SK-N-SH (cell line): ENCODE data around the gene GARNL3.

Experiments used
- EP300 ChIP-seq, 2 experiments: IDR thresholded peaks; 2 replicates each; pipeline versions ENCODE4 v1.4.0 to v1.6.1; 2012; ENCODE audit warnings: borderline replicate concordance in 1 of 2, low read depth in 1 of 2, low read length in 1 of 2
- NFIC ChIP-seq: IDR thresholded peaks from 2 replicates; pipeline ENCODE4 v1.4.0; 2012; ENCODE audit warnings: borderline replicate concordance
- POLR2AphosphoS5 ChIP-seq: IDR thresholded peaks from 2 replicates; pipeline ENCODE4 v1.6.1; 2012; ENCODE audit warnings: low read depth, low read length
- RAD21 ChIP-seq: IDR thresholded peaks from 2 replicates; pipeline ENCODE4 v1.6.1; 2012; ENCODE audit warnings: mild to moderate bottlenecking, low read length
- SMC3 ChIP-seq: IDR thresholded peaks from 2 replicates; pipeline ENCODE4 v1.6.1; 2012; ENCODE audit warnings: low read depth, low read length, improper control_type of control experiment
- TCF12 ChIP-seq: IDR thresholded peaks from 2 replicates; pipeline ENCODE4 v1.4.0; 2012
- TF ChIP-seq, protein P1 (sequence below): fragments of 200-600 bp; sonication (generic); IDR thresholded peaks from 2 replicates; pipeline ENCODE4 v1.6.1; 2017; ENCODE audit warnings: antibody characterized with exemption, mild to moderate bottlenecking, moderate library complexity
- TF ChIP-seq, protein P2 (sequence below): IDR thresholded peaks from 2 replicates; pipeline ENCODE4 v1.6.1; 2012; ENCODE audit warnings: mild to moderate bottlenecking, low read depth, low read length, moderate library complexity
- TF ChIP-seq, protein P3 (sequence below): IDR thresholded peaks from 2 replicates; pipeline ENCODE4 v1.4.0; 2012; ENCODE audit warnings: low read depth
- TF ChIP-seq, protein P4 (sequence below): fragments of 150-350 bp; IDR thresholded peaks from 2 replicates; pipeline ENCODE4 v1.6.1; 2017; ENCODE audit warnings: antibody characterized with exemption, low read length, low read depth, borderline replicate concordance

DNA sequence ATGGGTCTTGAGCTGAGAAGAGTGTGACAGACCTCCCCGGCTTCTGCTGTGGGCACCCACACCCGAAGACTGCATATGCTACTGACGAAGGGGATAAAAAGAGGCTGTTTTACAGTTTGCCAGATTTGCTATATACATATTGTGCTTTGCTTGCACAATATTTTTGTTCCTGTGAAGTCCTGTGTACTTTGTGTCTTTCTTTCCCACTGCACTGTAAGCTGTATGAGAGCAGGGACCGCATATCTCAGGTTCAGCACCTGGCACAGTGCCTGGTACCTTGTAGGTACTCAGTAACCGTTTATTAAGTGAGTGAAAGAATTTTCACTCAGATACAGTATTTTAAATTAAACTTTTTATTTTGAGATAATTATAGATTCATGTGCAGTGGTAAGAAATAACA is 8.2 kb upstream of the GARNL3 start:
- TF ChIP-seq, protein P1, sequence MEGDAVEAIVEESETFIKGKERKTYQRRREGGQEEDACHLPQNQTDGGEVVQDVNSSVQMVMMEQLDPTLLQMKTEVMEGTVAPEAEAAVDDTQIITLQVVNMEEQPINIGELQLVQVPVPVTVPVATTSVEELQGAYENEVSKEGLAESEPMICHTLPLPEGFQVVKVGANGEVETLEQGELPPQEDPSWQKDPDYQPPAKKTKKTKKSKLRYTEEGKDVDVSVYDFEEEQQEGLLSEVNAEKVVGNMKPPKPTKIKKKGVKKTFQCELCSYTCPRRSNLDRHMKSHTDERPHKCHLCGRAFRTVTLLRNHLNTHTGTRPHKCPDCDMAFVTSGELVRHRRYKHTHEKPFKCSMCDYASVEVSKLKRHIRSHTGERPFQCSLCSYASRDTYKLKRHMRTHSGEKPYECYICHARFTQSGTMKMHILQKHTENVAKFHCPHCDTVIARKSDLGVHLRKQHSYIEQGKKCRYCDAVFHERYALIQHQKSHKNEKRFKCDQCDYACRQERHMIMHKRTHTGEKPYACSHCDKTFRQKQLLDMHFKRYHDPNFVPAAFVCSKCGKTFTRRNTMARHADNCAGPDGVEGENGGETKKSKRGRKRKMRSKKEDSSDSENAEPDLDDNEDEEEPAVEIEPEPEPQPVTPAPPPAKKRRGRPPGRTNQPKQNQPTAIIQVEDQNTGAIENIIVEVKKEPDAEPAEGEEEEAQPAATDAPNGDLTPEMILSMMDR: no peak
- no peak for TF ChIP-seq POLR2AphosphoS5
- TF ChIP-seq EP300 (IDR thresholded peaks at IDR 0.05; ENCODE audit: borderline replicate concordance in 1 of 2, low read depth in 1 of 2, low read length in 1 of 2): no peak
- TF ChIP-seq NFIC: no peak
- TF ChIP-seq, protein P2, sequence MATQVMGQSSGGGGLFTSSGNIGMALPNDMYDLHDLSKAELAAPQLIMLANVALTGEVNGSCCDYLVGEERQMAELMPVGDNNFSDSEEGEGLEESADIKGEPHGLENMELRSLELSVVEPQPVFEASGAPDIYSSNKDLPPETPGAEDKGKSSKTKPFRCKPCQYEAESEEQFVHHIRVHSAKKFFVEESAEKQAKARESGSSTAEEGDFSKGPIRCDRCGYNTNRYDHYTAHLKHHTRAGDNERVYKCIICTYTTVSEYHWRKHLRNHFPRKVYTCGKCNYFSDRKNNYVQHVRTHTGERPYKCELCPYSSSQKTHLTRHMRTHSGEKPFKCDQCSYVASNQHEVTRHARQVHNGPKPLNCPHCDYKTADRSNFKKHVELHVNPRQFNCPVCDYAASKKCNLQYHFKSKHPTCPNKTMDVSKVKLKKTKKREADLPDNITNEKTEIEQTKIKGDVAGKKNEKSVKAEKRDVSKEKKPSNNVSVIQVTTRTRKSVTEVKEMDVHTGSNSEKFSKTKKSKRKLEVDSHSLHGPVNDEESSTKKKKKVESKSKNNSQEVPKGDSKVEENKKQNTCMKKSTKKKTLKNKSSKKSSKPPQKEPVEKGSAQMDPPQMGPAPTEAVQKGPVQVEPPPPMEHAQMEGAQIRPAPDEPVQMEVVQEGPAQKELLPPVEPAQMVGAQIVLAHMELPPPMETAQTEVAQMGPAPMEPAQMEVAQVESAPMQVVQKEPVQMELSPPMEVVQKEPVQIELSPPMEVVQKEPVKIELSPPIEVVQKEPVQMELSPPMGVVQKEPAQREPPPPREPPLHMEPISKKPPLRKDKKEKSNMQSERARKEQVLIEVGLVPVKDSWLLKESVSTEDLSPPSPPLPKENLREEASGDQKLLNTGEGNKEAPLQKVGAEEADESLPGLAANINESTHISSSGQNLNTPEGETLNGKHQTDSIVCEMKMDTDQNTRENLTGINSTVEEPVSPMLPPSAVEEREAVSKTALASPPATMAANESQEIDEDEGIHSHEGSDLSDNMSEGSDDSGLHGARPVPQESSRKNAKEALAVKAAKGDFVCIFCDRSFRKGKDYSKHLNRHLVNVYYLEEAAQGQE: no peak
- TF ChIP-seq, protein P3, sequence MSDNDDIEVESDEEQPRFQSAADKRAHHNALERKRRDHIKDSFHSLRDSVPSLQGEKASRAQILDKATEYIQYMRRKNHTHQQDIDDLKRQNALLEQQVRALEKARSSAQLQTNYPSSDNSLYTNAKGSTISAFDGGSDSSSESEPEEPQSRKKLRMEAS: no peak
- TF ChIP-seq RAD21: no peak
- TF ChIP-seq, protein P4, sequence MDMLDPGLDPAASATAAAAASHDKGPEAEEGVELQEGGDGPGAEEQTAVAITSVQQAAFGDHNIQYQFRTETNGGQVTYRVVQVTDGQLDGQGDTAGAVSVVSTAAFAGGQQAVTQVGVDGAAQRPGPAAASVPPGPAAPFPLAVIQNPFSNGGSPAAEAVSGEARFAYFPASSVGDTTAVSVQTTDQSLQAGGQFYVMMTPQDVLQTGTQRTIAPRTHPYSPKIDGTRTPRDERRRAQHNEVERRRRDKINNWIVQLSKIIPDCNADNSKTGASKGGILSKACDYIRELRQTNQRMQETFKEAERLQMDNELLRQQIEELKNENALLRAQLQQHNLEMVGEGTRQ: no peak
- TF ChIP-seq SMC3: no peak
- no peak for TF ChIP-seq TCF12
